Pons (tissue), 1 donor: ENCODE data around the gene TOMM40L.
A peak's percentile ranks its signal among the peaks of the same experiment; 100 is the strongest.

Experiments used
- DNase-seq: peaks from one replicate; pipeline ENCODE4 v3.0.0-alpha.2; 2016; ENCODE audit warnings: low spot score

The TOMM40L gene

GRCh38 chr1:161197560-161198193 is 28.2 kb upstream of the TOMM40L start:
- DNase-seq: no peak

GRCh38 chr1:161198194-161198896 is 27.5 kb upstream of the TOMM40L start:
- no peak for DNase-seq

- peak; percentile 98 for DNase-seq
These were observed 26.9 kb upstream of the TOMM40L start, which contains the start of gene ADAMTS4 for GRCh38 chr1:161198897-161199431. Gene ADAMTS4 (minus strand): TSS chr1:161199054. CDS start chr1:161198627, 427 bp downstream.

GRCh38 chr1:161199506-161200139 is 26.2 kb upstream of the TOMM40L start:
- peak; percentile 64 for DNase-seq

- peak; percentile 97 for DNase-seq
These were observed 25.4 kb upstream of the TOMM40L start for GRCh38 chr1:161200421-161200991.

- DNase-seq: peak; percentile 73
These were observed 24.6 kb upstream of the TOMM40L start for GRCh38 chr1:161200992-161201835.

GRCh38 chr1:161201836-161202712 is 23.8 kb upstream of the TOMM40L start, which contains the start of gene NDUFS2:
Gene NDUFS2 (plus strand): TSS chr1:161202367. CDS start chr1:161202386, 19 bp downstream.
- peak; percentile 100 for DNase-seq

- DNase-seq: no peak
These were observed 19.3 kb upstream of the TOMM40L start for GRCh38 chr1:161206411-161207140.

GRCh38 chr1:161207173-161207572 is 18.7 kb upstream of the TOMM40L start:
- DNase-seq: no peak

- DNase-seq: peak; percentile 78
These were observed 16.0 kb upstream of the TOMM40L start for GRCh38 chr1:161209790-161210409.

- DNase-seq: peak; percentile 58
These were observed 11.5 kb upstream of the TOMM40L start for GRCh38 chr1:161214369-161214768.

GRCh38 chr1:161215076-161215475 is 10.8 kb upstream of the TOMM40L start, which contains the start of gene FCER1G:
Gene FCER1G (plus strand): TSS chr1:161215295. CDS start chr1:161215322, 27 bp downstream.
- no peak for DNase-seq

- peak; percentile 57 for DNase-seq
These were observed 8.7 kb upstream of the TOMM40L start for GRCh38 chr1:161216945-161217712.

- no peak for DNase-seq
These were observed 8.0 kb upstream of the TOMM40L start for GRCh38 chr1:161217831-161218230.

GRCh38 chr1:161218301-161219077 is 7.4 kb upstream of the TOMM40L start:
- no peak for DNase-seq

- DNase-seq: no peak
These were observed 6.6 kb upstream of the TOMM40L start for GRCh38 chr1:161219078-161219892.

- no peak for DNase-seq
These were observed 5.9 kb upstream of the TOMM40L start for GRCh38 chr1:161220002-161220401.
